ENCODE measurements around the gene LGR5. TPM values are rescaled to one million over a fixed set of nuclear protein-coding genes. Genes with fewer than 3 reads are reported as not detected.

Gene LGR5
- total and polyA plus RNA-seq, 2 of the 8 experiments (the other 6 are each of a cell fraction or from before 2014, with no cell fraction given) = 0.08 to 0.19 TPM

DNA sequence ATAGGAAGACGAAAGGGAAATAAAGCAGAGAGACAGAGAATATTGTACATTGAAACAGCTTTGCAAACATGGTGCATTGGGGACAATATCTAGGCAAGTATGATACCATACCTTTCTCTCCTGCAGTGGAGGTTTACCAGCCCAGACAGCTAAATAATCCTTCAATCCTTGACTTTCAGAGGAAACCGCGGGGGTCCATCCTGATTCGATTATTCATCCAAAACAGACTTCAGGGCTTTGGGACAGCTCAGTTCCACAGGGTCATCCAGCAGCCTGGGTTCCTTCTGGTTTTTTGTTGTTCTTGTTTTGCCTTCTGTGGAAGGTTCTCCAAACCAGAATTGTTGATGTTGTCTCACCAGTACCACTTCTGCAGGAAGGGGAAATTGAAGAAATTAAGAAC, 81.5 kb downstream of the LGR5 start:
- H3K9ac ChIP-seq (replicated peaks in 1 of 4; ENCODE audit: extremely low read depth in 1 of 4, low read depth in 3 of 4, low read length in 3 of 4) = no peak overlapping the region
- DNase-seq (ENCODE audit: low read depth in 1 of 2, low spot score in 2 of 2) (no peak), FAIRE-seq (no peak)
- 80% methylated on average over 4 of the region's 4 CpGs; no CpG with 5 or more reads in 1 of the 2 experiments for WGBS, 2 experiments (ENCODE audit: extremely low coverage in 1 of 2, insufficient coverage in 1 of 2, insufficient read length in 1 of 2, insufficient replicate concordance in 2 of 2, low coverage in 1 of 2, low lambda C conversion rate in 2 of 2, missing lambda C conversion rate in 1 of 2)
- no peak overlapping the region for H3K4me2 ChIP-seq (ENCODE audit: insufficient read depth in 1 of 2, low read depth in 2 of 2, low read length in 2 of 2)
- no peak overlapping the region for H4K8ac ChIP-seq (ENCODE audit: extremely low read depth, insufficient read depth, low read length)
- H3K14ac ChIP-seq (ENCODE audit: insufficient read length) = no peak overlapping the region
- no peaks in the 10 kb centered on the region for H3K9me3 ChIP-seq (ENCODE audit: insufficient read depth in 2 of 2, low read depth in 1 of 2, low read length in 1 of 2)
- no peaks in the 10 kb centered on the region for H3K4me1 ChIP-seq (replicated peaks in 1 of 4; ENCODE audit: control insufficient read depth in 3 of 4, insufficient read depth in 4 of 4, low read length in 3 of 4)
- no peak overlapping the region for H3K18ac ChIP-seq (ENCODE audit: extremely low read depth, low read length)
- no peaks in the 10 kb centered on the region for H4K20me1 ChIP-seq (replicated peaks in 1 of 2; ENCODE audit: control insufficient read depth in 1 of 2, insufficient read depth in 2 of 2, low read length in 2 of 2)
- no peak overlapping the region for H3K56ac ChIP-seq (replicated peaks; ENCODE audit: insufficient read length, low read depth, low read length)
- ChIA-PET CTCF (ENCODE audit: partially characterized antibody) (interaction anchor here (0.9 to 2.2 kb wide), 4 partner anchors 9 to 106 kb away, joined by 3 to 5 read pairs (median 4); no protein-coding TSS in a partner anchor), POLR2A (ENCODE audit: partially characterized antibody) (no interaction called here)
- no peak overlapping the region for H3K23ac ChIP-seq (ENCODE audit: insufficient read length)
- no peak overlapping the region for H2BK5ac ChIP-seq (ENCODE audit: low read depth, low read length)
- H2AK5ac ChIP-seq (ENCODE audit: low read depth, low read length) = no peak overlapping the region
- H2BK20ac ChIP-seq (ENCODE audit: low read length) = no peak overlapping the region
- H3K79me2 ChIP-seq (ENCODE audit: control insufficient read depth in 1 of 2, insufficient read depth in 2 of 2, low read length in 2 of 2) = no peaks in the 10 kb centered on the region
- H3K79me1 ChIP-seq (ENCODE audit: low read depth, low read length) = no peaks in the 10 kb centered on the region
- no peak overlapping the region for H2BK15ac ChIP-seq (ENCODE audit: low read length)
- no peaks in the 10 kb centered on the region for H3K27me3 ChIP-seq (replicated peaks in 1 of 4; ENCODE audit: control insufficient read depth in 3 of 4, extremely low read depth in 1 of 4, insufficient read depth in 3 of 4, low read length in 3 of 4)
- H4K91ac ChIP-seq (replicated peaks; ENCODE audit: insufficient read length, low read length) = no peak overlapping the region
- no peak overlapping the region for H2BK120ac ChIP-seq (replicated peaks; ENCODE audit: low read depth, low read length)
- H3K36me3 ChIP-seq (ENCODE audit: control insufficient read depth in 2 of 4, insufficient read depth in 4 of 4, low read length in 3 of 4) = no peaks in the 10 kb centered on the region
- H2AFZ ChIP-seq (ENCODE audit: low read length) = no peak overlapping the region
- no peak overlapping the region for H3K4me3 ChIP-seq (ENCODE audit: extremely low read depth in 1 of 4, insufficient read depth in 2 of 4, low read depth in 3 of 4, low read length in 4 of 4)
- no peak overlapping the region for H3K27ac ChIP-seq (ENCODE audit: low read depth, low read length)
- H4K5ac ChIP-seq (ENCODE audit: insufficient read length, low read depth, low read length) = no peak overlapping the region
- H3K4ac ChIP-seq (replicated peaks; ENCODE audit: insufficient read length, low read depth, low read length) = no peak overlapping the region
- no peaks in the 10 kb centered on the region; the same call in 1 of the 2 replicates for H3K23me2 ChIP-seq (ENCODE audit: low read depth, low read length)
- no peak overlapping the region for H2BK12ac ChIP-seq (ENCODE audit: low read depth, low read length)
- TF ChIP-seq HDAC2 (IDR thresholded peaks at IDR 0.05; ENCODE audit: borderline replicate concordance in 1 of 2, low read depth in 2 of 2, low read length in 2 of 2) = no peak
- TF ChIP-seq TAF1 (IDR thresholded peaks at IDR 0.05; ENCODE audit: low read depth, low read length) = no peak
- TF ChIP-seq RXRA (IDR thresholded peaks at IDR 0.05; ENCODE audit: insufficient read depth, low read depth, low read length) = no peak
- TF ChIP-seq BCL11A (IDR thresholded peaks at IDR 0.05; ENCODE audit: low read depth in 2 of 2, low read length in 2 of 2) = no peak
- TF ChIP-seq PHF8 (conservative IDR thresholded peaks at IDR 0.05; ENCODE audit: low read depth, low read length) = no peak
- TF ChIP-seq SRF (IDR thresholded peaks at IDR 0.05; ENCODE audit: low read depth, low read length) = no peak
- TF ChIP-seq, protein P1, sequence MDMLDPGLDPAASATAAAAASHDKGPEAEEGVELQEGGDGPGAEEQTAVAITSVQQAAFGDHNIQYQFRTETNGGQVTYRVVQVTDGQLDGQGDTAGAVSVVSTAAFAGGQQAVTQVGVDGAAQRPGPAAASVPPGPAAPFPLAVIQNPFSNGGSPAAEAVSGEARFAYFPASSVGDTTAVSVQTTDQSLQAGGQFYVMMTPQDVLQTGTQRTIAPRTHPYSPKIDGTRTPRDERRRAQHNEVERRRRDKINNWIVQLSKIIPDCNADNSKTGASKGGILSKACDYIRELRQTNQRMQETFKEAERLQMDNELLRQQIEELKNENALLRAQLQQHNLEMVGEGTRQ (IDR thresholded peaks at IDR 0.05; ENCODE audit: low read length) = no peak
- TF ChIP-seq TAF7 (optimal IDR thresholded peaks at IDR 0.05; ENCODE audit: borderline replicate concordance, low read depth, low read length) = no peak
- TF ChIP-seq SP4 (IDR thresholded peaks at IDR 0.05; ENCODE audit: low read length) = no peak
- no peak for TF ChIP-seq EZH2 (IDR thresholded peaks at IDR 0.05; ENCODE audit: low read depth, low read length, severe bottlenecking)
- TF ChIP-seq RFX5 (IDR thresholded peaks at IDR 0.05; ENCODE audit: borderline replicate concordance, low read depth, low read length) = no peak
